ENCODE results near the gene PRKAG2.

DNA sequence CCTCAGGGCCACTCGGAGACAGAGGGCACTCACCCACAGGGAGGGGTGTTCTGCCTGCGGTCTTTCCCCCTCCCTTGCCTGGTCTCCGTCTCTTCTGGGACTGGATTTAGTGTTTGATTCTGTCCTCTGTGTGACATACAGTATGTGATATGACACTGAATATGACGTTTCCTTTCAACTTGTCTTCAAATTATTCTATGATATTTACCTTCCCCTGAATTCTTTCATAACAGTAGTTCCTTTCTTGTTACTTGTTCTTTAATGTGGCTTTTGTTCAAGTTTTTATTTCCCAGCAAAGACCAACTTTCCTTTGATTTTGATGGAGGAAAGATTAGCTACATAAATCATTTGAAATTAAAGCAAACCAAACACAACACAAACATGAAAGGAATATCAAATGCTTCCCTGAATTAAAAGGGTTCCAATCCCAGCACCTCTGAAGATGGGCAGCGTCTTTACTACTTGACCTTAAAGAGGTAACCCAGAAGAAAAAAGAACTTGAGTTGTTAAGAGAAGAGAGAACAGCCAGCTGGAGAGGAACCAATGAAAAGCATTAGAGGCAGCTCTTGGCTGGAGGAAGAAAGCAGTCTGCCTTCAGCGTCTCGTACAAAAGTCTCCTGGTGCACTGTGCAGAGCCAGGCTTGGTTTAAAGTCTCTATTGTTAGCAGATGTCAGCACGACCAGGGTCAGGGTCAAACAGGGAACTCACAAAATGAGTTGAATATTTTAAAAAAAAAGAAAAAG is 338.9 kb downstream of the PRKAG2 start:
- no peak for TF ChIP-seq CTBP2 (IDR thresholded peaks at IDR 0.05; ENCODE audit: borderline replicate concordance, insufficient read depth, insufficient read length, low read length)
- TF ChIP-seq, protein P1, sequence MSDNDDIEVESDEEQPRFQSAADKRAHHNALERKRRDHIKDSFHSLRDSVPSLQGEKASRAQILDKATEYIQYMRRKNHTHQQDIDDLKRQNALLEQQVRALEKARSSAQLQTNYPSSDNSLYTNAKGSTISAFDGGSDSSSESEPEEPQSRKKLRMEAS (IDR thresholded peaks at IDR 0.05): no peak
- TF ChIP-seq, protein P2, sequence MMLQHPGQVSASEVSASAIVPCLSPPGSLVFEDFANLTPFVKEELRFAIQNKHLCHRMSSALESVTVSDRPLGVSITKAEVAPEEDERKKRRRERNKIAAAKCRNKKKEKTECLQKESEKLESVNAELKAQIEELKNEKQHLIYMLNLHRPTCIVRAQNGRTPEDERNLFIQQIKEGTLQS (IDR thresholded peaks at IDR 0.05; ENCODE audit: insufficient read depth, low read depth, low read length): no peak
- no peak for TF ChIP-seq SIRT6 (IDR thresholded peaks at IDR 0.05; ENCODE audit: low read length)
- TF ChIP-seq, protein P3, sequence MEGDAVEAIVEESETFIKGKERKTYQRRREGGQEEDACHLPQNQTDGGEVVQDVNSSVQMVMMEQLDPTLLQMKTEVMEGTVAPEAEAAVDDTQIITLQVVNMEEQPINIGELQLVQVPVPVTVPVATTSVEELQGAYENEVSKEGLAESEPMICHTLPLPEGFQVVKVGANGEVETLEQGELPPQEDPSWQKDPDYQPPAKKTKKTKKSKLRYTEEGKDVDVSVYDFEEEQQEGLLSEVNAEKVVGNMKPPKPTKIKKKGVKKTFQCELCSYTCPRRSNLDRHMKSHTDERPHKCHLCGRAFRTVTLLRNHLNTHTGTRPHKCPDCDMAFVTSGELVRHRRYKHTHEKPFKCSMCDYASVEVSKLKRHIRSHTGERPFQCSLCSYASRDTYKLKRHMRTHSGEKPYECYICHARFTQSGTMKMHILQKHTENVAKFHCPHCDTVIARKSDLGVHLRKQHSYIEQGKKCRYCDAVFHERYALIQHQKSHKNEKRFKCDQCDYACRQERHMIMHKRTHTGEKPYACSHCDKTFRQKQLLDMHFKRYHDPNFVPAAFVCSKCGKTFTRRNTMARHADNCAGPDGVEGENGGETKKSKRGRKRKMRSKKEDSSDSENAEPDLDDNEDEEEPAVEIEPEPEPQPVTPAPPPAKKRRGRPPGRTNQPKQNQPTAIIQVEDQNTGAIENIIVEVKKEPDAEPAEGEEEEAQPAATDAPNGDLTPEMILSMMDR (IDR thresholded peaks at IDR 0.05; ENCODE audit: control extremely low read depth in 1 of 3, insufficient read depth in 1 of 3, low read depth in 1 of 3, low read length in 3 of 3): no peak
- TF ChIP-seq CBX8 (IDR thresholded peaks at IDR 0.05; ENCODE audit: borderline replicate concordance, low read depth, low read length): no peak

Measured in H1 (cell line).